ENCODE data around the gene LNPK.
"Not testable (repeated sequence)": the region's sequence is repeated elsewhere in the genome, so short reads cannot be mapped to it uniquely, and the experiment has no call there.

LNPK gene

GRCh38 chr2:175913267-175913666 lies 88.8 kb downstream of the LNPK start:
- not testable (repeated sequence) for DNase-seq

GRCh38 chr2:175904035-175904434 lies 98.0 kb downstream of the LNPK start:
- no peak for DNase-seq

GRCh38 chr2:175903384-175903936 lies 98.6 kb downstream of the LNPK start:
- DNase-seq = no peak

- not testable (repeated sequence) for DNase-seq
These were observed 106.1 kb downstream of the LNPK start for GRCh38 chr2:175895957-175896356.

DNA sequence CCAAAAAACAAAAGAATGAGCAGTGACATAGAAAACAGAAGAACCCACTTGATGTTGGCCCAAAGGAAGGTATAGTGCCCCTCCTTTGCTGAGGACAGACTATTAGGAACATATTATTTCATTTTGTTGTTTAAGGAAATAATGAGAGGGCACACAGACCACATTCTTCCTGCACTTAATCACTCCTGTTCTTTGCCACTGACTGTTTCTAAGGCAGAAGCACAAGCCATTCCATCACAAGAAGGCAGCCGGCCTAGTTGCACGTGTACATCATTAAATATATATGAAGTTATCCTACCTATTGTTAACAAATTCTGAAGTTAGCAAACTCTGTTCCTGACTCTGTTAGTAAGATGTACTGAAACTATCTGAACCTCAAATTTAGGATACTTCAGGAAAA lies 110.0 kb downstream of the LNPK start:
- DNase-seq = no peak

GRCh38 chr2:175890636-175891242 lies 111.3 kb downstream of the LNPK start:
- DNase-seq = no peak

DNA sequence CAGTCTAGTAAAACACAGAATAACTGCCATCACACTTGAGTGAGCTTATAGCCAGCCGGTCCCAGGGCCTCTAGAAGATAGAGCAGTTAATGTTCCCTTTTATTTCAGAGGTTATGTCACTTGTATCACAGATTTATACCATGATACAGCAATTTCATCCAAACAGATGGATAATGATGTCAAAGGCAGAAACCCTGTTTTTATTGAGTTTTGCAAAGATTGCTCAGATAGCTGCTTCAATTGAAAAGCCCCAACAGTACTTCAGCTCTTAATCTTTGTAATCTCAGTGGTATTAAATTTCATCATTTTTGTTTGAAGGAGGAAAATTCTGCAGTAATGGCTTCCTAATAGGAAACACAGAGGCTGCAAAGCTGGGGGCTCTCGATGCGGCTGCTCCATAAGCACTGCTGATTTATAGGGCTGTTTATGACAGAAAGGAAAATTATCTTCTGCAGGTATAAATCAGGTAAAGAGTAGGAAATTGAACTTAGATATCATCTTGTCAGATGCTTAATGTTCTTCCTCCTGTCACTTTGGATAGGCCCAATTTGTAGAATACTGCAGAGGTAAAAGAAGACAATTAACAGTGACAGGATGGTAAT lies 112.3 kb downstream of the LNPK start:
- DNase-seq = peak; percentile 4

- DNase-seq = no peak
These were observed 114.3 kb downstream of the LNPK start for GRCh38 chr2:175887776-175888175.

GRCh38 chr2:175884697-175885393 lies 117.2 kb downstream of the LNPK start:
- no peak for DNase-seq

DNA sequence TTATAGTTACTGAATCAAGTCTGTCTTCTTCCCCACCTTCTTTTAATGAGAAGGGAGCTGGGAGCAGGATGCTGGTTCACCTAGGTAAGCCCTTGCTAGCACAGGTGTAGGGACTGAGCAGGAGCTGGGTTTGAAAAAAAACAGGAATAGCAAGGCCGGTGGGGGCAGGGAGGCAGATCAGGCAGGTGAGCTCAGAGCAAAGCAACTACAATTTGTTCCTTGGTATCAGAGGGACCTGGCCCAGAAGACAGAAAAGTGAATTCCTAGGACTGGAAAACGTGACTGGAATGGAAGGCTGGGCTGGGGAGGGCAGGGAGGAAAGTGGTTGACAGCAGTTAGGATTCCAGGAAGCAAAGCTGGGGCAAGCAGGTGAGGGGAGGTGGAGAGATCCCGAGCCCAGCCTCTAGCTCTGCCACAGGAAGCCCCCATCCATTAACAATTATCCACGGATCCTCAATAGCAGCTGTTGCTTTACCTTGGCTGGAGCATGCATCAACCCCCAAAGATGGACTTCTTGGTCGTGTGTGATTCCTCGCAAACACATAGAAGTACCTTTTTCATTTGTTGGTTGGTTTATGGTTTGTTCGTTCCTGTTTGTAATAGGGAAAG lies 118.4 kb downstream of the LNPK start:
- no peak for DNase-seq

- no peak for DNase-seq
These were observed 122.4 kb downstream of the LNPK start for GRCh38 chr2:175879679-175880078.

GRCh38 chr2:175877845-175878544 lies 124.1 kb downstream of the LNPK start:
- DNase-seq = no peak

DNA sequence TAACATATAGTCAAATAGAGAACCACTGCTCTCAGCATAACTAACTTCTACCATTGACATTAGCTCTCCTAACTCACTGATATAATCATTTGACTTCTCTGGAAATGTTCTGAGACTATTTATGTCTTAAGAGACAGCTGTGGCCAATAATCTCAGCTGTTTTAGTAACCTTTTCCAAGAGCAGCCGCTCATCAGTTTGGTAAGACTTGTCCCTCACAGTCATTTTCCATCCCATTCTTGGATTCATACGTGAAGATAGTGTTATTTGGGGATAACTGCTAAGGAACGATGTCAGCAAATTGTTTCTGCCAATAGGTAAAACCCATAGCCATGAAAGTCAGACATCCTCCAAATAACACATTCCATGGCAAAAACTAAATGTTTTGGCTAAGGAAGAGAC lies 127.8 kb downstream of the LNPK start:
- no peak for DNase-seq

Data from right kidney (tissue), 1 donor.